Measurements from ENCODE around the gene GADD45GIP1.

DNA sequence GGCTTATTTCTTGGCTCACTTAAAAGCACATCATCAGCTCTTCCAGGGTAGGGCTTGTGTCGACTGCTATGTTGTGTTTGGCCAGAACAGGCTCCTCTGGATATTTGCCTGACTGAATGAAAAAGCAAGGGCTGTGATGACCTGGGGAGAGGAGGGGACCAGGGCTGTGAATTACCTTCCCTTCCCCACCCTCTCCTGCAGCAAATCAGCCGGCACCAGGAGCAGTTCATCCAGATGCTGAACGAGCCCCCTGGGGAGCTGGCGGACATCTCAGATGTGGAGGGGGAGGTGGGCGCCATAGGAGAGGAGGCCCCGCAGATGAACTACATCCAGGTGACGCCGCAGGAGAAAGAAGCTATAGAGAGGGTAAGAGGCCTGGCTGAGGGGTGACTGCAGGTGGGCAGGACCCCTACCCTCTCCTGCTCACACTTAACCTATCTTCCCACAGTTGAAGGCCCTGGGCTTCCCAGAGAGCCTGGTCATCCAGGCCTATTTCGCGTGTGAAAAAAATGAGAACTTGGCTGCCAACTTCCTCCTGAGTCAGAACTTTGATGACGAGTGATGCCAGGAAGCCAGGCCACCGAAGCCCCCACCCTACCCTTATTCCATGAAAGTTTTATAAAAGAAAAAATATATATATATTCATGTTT, 4.4 kb downstream of the GADD45GIP1 start:
- TF ChIP-seq CTCF (IDR thresholded peaks at IDR 0.05; ENCODE audit: low read depth, low read length): no peak
- no peak for TF ChIP-seq POLR2A (IDR thresholded peaks at IDR 0.05; ENCODE audit: extremely low read depth, insufficient read length)

Measured in NB4 (cell line).